GM19324 (cell line): ENCODE results near the gene PTGER4.

ENCODE experiments used
- ATAC-seq: cut with Tn5 transposase; IDR thresholded peaks from one replicate; pipeline ENCODE4 v1.9.1; 2021; ENCODE audit warnings: mild to moderate bottlenecking, moderate library complexity; ENCODE audit not compliant: unreplicated experiment, low FRiP score

PTGER4 gene

GRCh38 chr5:40669606-40670390 is 9.9 kb upstream of the PTGER4 start:
- ATAC-seq, result no peak

GRCh38 chr5:40672425-40672824 is 7.3 kb upstream of the PTGER4 start:
- ATAC-seq, result no peak

GRCh38 chr5:40674661-40675235 is 5.0 kb upstream of the PTGER4 start:
- no peak for ATAC-seq

GRCh38 chr5:40675396-40676133 is 4.2 kb upstream of the PTGER4 start:
- no peak for ATAC-seq

GRCh38 chr5:40676613-40677343 is 2.9 kb upstream of the PTGER4 start:
- no peak for ATAC-seq

GRCh38 chr5:40677456-40677855 is 2.3 kb upstream of the PTGER4 start:
- no peak for ATAC-seq

- ATAC-seq, result no peak
Measured at GRCh38 chr5:40678026-40678425, 1.7 kb upstream of the PTGER4 start.

GRCh38 chr5:40678460-40679147 is 1.1 kb upstream of the PTGER4 start:
- ATAC-seq, result no peak

GRCh38 chr5:40679148-40679912 is 385 bp upstream of the PTGER4 start:
- ATAC-seq, result peak; percentile 72

- ATAC-seq, result no peak
Measured at GRCh38 chr5:40680741-40681362, 1.1 kb downstream of the PTGER4 start.

GRCh38 chr5:40681363-40682153 is 1.8 kb downstream of the PTGER4 start:
- ATAC-seq, result peak; percentile 35

GRCh38 chr5:40682154-40683017 is 2.7 kb downstream of the PTGER4 start:
- no peak for ATAC-seq

GRCh38 chr5:40683305-40683704 is 3.6 kb downstream of the PTGER4 start:
- no peak for ATAC-seq

GRCh38 chr5:40685193-40685592 is 5.5 kb downstream of the PTGER4 start:
- ATAC-seq, result no peak

GRCh38 chr5:40685976-40686486 is 6.3 kb downstream of the PTGER4 start:
- ATAC-seq, result no peak

- ATAC-seq, result no peak
Measured at GRCh38 chr5:40687321-40687720, 7.6 kb downstream of the PTGER4 start.

- peak; percentile 83 for ATAC-seq
Measured at GRCh38 chr5:40688127-40688761, 8.5 kb downstream of the PTGER4 start.
